GM21619 (cell line): ENCODE results near the gene SEMA4D.
"Not testable (repeated sequence)": the region's sequence is repeated elsewhere in the genome, so short reads cannot be mapped to it uniquely, and the experiment has no call there.

Experiments used
- ATAC-seq: cut with Tn5 transposase; IDR thresholded peaks from one replicate; pipeline ENCODE4 v1.9.1; 2021; ENCODE audit not compliant: unreplicated experiment

Gene SEMA4D

DNA sequence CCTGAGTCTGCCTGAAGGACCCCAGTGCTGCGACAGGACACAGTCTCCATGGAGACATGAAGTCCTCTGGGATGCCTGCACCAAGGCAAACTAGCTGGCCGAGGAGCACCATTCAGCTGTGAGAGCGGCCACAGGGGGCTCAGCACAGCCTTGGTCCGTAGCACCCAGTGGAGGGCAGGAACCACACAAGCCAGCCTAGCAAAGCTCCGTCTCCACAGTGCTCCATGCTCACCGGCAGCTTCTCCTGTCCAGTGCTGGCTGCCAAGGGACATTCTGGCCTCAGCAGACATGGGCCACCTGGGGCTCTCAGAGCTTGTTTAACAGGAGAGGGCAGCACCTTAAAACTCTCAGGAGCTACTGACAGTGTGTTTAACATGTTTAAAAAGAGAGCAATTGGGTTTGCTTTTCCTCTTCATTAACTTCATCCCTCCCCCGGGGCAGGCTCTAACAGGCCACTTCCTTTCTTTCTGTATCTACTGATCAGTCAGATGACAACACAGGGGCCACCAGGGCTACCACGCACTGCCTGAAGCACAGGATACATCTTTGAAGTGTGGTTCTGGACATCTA is 122.6 kb downstream of the SEMA4D start:
- peak; percentile 80 for ATAC-seq

DNA sequence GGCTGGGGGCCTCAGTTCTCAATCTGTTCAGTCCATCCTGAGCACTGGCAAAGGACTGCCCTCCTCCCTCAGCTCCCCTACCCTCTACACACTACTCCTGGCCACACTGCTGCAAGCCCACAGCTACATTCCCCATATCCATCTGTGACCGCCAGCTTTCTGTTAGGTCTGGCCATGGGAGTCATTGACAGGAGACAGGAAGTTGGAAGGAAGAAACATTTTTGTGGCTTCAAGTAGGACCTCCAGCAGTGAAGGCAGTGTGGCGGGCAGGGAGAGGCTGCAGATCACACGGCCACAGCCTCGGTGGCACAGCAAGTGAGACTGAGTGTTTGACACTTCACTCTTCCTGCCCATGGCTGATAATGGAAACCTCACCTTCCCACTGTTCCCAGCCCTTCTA is 123.7 kb downstream of the SEMA4D start:
- no peak for ATAC-seq

DNA sequence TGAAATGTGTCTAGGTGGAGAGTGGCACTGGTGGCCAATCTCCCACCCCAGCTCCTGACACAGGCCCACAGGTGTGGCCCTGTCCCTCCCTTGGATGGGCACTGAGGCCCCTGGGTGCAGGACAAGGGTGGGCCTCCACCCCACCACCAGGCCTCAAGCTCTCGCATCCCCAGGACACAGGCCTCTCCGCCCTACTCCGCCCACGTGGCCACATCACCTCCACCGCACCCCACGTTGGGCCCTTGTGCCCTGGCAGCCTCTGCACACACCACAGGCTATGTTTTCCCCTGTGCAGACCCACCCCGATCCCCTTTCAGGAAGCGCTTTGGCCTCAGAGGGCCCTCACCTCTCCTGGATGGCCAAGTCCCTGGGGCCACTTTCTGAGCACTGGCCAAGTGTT is 124.9 kb downstream of the SEMA4D start:
- ATAC-seq = no peak

DNA sequence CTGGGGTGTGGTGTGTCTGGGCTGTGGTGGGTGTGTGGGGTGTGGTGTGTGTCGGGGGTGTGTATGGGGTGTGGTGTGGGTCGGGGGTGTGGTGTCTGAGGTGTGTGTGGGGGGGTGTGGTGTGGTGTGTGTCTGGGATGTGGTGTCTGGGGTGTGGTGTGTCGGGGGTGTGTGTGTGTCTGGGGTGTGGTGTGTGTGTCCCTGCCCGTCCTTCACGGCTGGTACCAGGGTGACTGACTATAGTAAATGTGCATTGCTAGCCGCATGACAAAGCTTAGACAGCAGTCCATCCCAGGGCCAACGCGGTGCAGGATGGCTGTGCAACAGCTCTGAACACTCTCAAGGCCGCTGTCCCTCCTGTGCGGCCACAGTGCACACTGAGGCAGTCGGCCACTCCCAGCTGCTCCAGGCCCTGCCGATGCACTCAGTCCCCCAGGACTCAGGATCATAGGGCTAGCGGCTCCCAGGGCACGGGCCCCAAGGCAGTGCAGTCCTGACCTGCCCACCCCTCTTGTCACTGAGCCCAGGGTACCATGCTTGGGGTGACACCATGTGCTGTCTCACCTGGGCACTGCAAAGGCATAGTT is 125.6 kb downstream of the SEMA4D start:
- no peak for ATAC-seq

DNA sequence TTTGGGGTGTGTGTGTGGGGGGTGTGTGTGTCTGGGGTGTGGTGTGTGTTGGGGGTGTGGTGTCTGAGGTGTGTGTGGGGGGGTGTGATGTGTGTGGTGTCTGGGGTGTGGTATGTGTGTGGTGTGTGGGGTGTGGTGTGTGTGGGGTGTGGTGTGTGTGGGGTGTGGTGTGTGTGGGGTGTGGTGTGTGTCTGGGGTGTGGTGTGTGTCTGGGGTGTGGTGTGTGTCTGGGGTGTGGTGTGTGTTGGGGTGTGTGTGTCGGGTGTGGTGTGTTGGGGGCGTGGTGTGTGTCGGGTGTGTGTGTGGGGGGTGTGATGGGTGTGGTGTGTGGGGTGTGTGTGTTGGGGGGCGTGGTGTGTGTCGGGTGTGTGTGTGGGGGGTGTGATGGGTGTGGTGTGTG is 126.1 kb downstream of the SEMA4D start:
- ATAC-seq = not testable (repeated sequence)

DNA sequence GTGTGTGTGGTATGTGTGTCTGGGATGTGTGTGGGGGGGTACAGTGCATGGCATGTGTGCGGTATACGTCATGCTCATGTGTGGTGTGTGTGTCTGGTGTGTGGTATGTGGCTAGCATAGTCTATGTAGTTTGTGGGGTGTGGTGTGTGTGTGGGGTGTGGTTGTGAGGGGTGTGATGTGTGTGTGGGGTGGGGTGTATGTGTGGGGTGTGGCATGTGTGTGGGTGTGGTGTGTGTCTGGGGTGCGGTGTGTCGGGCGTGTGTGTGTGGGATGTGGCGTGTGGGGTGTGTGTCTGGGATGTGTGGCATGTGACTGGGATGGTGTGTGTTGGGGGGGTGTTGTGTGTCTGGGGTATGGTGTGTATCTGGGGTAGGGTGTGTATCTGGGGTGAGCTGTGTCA is 127.3 kb downstream of the SEMA4D start:
- no peak for ATAC-seq

DNA sequence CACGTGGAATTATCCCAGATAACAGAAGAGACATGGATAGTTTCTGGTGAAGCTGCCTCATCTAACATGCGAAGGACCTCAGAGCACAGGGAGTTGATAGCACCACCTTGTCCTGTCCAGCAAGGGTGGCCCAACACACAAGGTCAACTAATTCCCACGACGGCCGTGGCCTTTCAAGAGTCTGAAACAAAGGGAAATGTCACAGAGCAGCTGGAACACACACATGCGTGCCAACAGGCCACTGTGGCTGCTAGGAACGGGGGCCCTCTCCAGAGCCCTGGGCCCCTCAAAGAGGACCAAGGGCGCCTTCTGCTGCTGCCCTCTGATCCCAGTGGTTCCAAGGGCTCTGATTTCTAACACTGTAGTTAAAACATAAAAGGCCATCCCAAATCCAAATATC is 128.9 kb downstream of the SEMA4D start:
- ATAC-seq = no peak

DNA sequence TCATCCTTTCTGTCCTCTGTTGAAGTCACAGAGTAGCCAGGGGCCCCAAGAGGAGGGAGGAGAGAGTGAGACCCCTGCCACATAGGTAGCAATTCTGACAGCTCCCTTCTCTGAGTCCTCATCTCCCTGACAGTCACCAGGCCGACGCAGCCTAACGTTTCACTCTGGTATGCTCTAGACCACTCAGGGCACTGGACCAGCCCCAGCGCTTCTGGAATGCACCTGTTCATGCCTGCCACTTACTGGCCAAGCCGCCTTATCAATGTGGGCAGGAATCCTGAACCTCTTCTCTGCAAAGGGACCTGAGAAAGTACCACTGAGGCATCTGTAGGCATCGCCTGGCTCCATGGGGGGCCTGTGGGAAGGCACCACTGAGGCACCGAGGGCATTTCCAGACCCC is 129.4 kb downstream of the SEMA4D start:
- no peak for ATAC-seq

DNA sequence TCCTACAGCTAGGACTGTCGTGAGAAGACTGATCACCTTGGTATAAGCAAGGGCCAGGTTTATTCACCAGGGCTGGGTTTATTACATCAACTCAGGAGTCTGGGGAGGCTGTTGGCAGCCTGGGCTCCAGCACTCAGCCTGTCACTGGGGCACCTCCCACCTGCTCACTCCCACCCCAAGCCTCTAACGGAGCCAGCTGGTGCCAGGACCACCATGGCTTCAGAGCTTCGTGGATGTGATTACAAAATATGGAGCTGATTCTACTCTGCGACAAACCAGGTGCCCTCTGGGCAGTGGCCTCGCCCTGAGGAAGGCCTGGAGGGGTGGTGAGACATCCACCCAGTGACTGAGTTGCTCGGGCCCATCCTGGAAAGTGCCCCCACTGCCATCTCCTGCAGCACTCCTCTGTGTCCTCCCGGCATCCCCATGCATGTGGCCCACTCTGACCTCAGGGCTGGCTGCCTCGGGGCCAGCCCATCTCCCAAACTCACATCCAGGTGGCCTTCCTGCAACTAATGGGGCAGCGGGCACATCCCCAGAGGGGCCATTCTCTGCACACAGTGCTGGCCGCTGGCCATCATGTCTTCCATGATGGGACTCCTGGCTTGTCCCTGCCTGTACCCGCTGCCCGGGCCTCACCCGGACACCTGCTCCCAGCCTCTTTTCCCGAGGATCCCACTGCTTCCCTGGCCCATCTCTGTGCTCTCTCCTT is 130.0 kb downstream of the SEMA4D start:
- no peak for ATAC-seq

DNA sequence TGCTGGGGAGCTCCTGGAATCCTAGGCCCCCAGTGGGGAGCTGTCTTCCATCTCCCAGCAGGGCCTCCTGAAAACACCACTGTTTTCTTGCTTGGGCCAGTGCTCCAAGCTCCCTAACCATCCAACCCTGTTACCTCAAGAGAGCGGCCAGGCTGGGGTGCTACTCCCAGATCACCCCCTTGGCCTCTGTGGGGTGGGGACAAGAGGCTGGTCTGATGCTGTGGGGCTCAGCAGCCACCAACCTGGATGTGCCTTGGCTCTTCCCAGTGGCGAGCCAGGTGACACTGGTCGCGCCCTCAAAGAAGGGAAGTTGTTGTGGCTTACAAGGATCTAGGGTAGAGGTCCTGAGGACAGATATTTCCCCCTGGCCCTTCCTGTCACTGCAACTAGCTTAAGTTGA is 130.6 kb downstream of the SEMA4D start:
- no peak for ATAC-seq

DNA sequence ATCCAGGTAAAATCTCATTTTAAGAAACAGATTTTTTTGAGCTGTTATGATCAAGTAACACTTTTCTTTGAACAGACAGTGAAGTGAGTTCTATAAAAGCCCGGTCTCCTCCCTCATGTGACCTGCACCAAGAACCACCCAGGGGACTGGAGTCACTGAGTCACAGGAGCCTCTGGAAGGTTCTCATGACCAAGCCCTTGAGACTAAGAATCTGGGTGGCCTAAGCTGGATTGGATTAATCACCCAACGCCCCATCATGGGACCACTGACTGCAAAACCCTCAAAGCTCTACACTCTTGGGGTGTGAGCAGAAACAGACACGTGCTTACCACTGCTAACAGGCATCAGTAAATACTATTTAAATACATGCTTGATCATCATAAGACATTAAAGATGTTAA is 131.2 kb downstream of the SEMA4D start:
- ATAC-seq = no peak

DNA sequence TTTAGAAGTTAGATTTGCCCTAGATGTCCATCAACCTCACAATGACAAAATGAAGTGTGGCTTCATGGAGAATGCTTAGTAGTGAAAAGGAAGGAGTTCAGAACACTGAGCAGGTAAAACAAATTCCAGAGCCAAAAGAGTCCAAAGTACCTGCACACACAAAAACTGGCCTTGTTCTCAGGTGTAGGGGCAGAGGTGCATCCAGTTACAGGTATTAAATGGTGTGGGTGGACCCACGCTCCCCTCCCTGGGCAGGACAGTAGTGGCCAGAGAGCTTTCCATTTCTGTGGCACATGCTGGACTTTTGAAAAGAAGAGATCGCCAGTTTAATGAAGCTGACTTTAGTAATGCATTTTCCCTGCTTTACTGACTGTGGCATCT is 132.4 kb downstream of the SEMA4D start:
- no peak for ATAC-seq

DNA sequence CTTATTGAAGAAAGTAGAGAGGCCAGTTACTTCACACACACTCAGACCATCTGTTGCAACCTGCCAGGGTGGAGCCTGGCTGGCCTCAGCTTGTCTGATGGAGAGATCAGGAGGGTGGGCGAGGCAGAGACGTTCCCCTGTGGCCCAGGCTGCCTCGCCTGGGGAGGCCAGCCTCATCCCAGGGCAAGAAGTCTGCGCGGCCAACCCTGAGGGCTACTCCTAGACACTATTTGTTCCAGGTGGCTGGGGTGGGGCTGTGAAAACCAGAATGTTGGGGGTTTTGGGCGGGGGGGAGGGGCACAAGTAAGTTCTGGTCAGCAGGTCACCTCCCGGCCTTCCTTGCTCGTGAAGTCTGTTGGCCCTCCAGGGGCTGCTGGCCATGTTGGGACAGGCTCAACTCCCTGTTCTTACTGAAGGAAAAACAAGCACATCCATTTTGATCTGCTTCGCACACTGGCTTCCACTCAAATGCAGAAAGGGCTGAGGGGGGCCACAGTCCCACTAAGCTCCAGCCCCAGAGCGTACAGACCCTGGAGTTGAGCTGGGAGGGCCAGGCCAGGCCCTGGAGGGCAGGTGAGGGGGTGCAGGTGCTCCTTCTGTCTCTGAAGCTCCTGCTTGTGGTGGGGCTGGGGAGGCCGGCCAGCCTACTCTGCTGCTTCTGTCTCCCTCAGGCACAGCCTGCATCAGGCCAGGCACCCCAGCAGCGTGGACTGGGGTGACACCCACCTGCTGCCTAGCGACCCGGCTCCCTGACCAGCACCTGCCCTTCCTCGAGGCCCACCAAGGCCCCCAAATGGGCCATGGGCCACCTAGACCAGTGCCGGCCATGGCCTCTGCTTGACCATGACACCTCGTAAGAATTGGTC is 133.0 kb downstream of the SEMA4D start:
- no peak for ATAC-seq

DNA sequence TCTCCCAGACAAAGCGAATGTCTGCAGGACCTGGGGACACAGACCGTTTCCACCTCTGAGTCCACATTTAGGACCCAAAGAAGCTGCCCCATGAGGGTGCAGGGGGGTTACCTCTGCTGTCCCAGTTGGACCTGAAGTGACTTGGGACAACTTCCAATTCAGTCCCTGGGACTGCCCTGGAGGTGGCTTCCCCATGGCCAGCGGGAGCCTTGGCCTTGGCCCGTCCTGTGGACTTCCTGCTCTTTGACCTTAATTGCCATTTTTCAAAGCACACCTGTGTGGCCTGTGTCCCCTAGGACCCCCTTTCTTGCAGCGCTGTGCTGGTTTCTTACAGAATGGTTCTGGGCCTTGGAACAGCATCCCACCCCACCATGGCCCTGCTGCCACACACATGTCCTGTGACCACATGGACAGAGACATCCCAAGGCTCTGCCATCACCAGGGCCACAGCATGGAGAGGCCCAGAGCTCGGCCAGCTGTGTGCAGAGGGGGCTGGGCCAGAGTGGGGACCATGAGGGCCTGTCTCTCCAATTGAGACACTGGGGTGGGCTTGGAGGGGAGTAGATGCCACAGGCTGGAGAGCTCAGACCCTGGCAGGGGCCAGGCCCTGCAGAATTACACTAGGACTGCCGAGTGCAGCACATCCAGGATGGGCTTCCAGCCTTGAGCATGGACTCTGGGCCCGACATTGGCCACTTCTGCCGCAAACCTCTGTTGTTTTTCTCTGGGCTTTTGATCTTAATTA is 133.8 kb downstream of the SEMA4D start:
- ATAC-seq = no peak

DNA sequence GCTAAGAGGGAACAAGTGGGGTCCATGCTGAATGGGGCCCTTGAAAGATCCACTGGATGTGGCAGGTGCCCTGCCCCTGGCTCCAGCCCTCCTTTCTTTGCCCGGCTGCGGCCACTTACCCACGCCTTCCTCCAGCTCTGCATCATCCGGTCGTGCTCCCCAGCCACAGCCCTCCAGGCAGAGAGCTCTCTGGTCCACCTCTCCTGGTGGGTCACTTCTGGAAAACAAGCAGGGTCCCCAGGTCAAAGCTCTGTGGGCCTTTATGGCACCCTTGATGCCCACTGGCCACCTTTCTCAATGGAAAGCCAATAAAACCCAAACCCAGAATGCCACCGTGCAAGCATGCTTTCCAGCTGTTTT is 134.6 kb downstream of the SEMA4D start:
- no peak for ATAC-seq

DNA sequence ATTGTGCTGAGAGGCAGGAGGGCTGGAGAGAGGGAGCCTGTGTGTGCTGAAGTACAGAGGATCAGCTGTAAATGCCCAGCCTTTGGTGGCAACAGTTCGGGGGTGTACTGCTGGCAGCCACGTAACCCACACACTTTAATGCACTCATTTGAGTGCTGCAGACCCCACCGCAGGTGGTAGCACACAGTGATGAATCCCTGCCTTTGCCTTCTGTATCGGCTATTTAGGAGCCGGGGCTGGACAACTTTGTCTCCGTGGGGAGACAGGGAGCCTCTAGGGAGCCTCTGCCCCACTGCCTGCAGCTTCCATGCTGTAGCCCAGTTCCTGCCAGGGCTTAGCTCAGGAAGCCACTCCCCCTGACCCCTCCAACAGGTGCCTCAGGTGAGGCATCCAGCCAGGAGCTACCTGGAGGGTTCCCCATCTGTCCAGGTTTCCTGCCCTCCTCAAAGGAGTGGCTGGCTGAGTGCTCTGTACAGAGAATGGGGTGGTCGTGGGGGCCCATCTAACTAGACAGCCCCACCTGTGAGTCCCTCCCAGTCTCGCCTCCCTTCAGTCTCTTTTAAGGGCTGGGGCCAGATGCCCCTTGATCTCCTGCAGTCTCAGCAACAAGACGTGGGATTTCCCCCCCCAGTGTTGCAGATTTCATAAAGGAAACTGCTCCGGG is 135.1 kb downstream of the SEMA4D start:
- ATAC-seq = no peak

DNA sequence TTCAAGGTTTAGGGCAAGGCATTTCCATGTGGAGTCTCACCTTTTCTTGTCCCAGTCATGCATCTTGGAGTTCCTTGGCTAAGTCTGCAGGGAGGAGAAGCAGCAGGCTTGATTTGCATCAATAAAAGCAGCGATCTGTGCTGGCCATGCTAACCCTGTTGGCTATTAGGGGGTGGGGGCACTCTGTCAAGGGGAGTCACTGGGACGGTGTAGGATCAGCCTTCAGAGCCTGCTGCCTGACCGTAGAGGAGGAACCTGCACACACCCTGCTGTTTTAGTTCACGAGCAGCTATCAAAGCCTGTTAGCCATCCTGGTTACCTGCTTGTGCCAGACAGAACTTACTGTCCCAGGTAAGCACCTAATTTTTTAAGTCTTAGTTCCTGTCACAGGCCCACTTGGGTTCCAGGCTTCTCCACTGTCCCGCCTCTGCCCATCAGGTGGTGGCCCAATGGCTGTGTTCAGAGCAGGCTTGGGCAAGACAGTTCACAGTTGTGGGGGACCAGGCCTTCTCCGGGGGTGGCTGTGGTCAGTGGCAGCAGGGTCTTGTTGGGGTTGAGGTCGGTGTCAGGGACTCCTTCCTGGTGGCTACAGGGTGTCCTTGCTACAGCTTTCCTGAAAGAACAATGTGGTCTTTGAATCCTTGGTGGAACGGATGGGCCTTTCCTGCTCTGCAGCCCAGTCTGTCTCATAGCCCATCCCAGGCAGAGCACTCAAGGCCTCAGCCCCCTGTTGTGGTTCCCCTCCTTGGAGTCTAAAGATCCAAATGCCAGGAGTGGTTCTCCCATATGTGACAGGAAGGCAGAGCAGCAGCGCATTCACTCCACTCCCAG is 135.9 kb downstream of the SEMA4D start:
- no peak for ATAC-seq

DNA sequence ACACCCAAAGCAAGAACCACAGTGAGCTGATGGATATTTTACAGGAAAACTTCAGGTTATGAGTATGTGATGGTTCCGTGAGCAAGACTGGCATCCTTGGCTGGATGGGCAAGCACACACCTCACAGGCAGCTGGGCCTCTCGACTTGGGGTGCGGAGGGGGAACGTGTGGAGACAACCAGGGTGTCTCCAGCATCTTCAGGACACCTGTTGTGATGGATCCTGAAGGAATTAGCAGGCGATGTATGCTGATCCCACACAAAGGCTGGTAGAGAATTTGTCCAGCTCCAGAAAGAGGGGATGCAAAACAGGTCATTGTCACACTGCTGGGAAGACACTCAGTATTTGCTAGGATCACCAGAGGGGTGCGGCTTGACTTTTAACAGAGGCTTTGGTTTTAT is 136.9 kb downstream of the SEMA4D start:
- no peak for ATAC-seq

DNA sequence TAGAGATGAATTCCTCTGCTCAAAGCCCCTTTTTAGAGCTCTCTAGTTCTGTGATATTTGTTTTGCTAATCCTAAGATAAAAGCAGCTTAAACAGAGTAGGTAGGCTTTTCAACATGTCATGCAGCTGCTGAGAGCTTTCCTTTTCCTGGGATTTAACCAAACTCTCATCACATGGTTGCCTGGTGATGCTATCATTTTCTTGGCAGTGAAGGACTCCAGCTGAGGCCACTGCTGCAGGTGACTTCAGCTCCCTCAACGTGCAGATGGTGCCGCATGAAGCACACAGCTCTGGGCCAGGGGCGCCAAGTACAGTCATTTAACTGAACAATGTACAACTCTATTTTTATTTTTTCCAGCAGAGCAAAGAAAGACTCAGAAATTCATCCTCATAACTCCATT is 137.4 kb downstream of the SEMA4D start:
- ATAC-seq = no peak

DNA sequence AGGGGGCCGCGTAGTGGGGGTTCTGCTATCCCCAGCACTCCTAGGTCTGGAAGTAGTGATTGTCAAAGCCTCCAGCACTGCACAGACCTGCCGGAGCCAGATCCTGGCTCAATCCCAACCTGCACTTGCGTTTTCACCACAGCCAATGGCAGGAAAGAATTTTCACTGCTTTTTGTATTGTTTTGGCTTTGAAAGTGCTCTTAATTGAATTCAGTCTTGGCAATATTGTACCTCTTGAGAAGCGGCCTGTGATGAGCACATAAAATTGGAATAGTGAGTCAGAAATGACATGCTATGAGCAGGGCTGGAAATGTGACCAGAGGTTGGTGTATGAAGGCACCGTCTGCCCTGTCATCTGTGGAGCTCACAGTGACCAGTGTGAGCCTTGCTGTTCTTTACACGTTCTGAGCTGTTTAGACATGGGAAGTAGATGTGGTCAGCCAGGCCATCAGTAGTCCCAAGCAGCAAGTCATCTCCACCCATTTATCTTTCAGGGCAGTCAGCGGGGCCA is 138.1 kb downstream of the SEMA4D start:
- no peak for ATAC-seq
